Activated naive CD4-positive, alpha-beta T cell treated with anti-CD3 and anti-CD28 coated beads, Interleukin-2, amount 10 ng/mL, durations not matched to agents 7 days and 5 days (primary cell): ENCODE measurements around the gene DTWD2.

Source experiments
- CTCF ChIA-PET: fragments of 350-600 bp; sonication (Branson Sonifier 250); formaldehyde crosslinking; loops from one replicate; lab custom pipeline; 2021; ENCODE audit warnings: antibody characterized with exemption; lab: Charles Lee
- DNase-seq: peaks from one replicate; pipeline ENCODE4 v3.0.0-alpha.2; 2020
- H3K27ac Mint-ChIP-seq: one replicate; pipeline ENCODE4 v1.8.0; 2021; ENCODE audit warnings: mild to moderate bottlenecking, moderate library complexity, mixed read lengths
- H3K27me3 Mint-ChIP-seq: one replicate; pipeline ENCODE4 v1.8.0; 2021; ENCODE audit warnings: mild to moderate bottlenecking, mixed read lengths
- H3K36me3 Mint-ChIP-seq: one replicate; pipeline ENCODE4 v1.8.0; 2021; ENCODE audit warnings: mixed read lengths
- H3K4me1 Mint-ChIP-seq: one replicate; pipeline ENCODE4 v1.8.0; 2021; ENCODE audit warnings: mixed read lengths
- H3K4me3 Mint-ChIP-seq: one replicate; pipeline ENCODE4 v1.8.0; 2021; ENCODE audit warnings: mild to moderate bottlenecking, moderate library complexity, mixed read lengths
- H3K9me3 Mint-ChIP-seq: one replicate; pipeline ENCODE4 v1.8.0; 2021; ENCODE audit warnings: mixed read lengths

DTWD2 gene

GRCh38 chr5:118987988-118988865 is at the start of gene DTWD2:
TSS of gene DTWD2 (minus strand) at chr5:118988547. CDS start at chr5:118988511, 36 bp downstream.
- Mint-ChIP-seq H3K4me3 (peak within 1 kb of the TSS; percentile 70), H3K36me3 (peaks cover 2% of the 10 kb centered on the region), H3K9me3 (peaks cover 7% of the 10 kb centered on the region), H3K27me3 (no peaks in the 10 kb centered on the region), H3K4me1 (peaks cover 16% of the 10 kb centered on the region), H3K27ac (peak within 1 kb of the TSS; percentile 76)
- CTCF ChIA-PET: interaction anchor here (0.7 to 3.7 kb wide), 37 partner anchors 8 to 578 kb away, joined by 3 to 83 read pairs (median 4); partner anchors contain the start of gene HSD17B4
- peak; percentile 93 for DNase-seq

DNA sequence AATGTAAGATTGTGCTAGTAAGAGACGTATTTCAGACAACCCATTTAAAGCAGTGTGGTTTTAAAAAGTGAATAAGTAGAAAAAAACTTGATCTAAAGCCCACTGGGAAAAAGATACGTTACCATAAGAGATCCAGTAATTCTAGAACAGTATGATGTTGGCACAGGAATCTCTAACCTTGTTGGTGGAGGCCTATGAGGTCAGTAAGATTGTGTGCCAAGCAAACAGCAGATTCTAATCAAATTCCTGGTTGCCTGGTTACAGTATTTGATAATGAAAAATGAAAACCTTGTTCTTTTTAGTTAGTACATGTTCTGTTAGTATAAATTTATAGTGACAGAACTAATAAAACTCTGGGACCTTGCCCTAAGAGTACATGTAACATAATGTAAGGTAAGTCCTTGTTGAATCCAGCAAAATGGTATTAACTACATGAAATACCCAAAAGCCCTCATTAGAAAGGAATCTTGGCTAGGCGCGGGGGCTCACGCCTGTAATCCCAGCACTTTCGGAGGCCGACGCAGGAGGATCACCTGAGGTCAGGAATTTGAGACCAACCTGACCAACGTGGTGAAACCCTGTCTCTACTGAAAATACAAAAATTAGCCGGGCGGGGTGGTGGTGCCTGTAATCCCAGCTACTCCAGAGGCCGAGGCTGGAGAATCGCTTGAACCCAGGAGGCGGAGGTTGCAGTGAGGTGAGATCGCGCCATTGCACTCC is 49.3 kb upstream of the DTWD2 start:
- no peak for DNase-seq
- Mint-ChIP-seq H3K9me3 (no peaks in the 10 kb centered on the region), H3K27me3 (no peaks in the 10 kb centered on the region), H3K4me1 (peaks cover 5% of the 10 kb centered on the region), H3K4me3 (no peak overlapping the region), H3K27ac (no peak overlapping the region), H3K36me3 (no peaks in the 10 kb centered on the region)
- CTCF ChIA-PET: no interaction called here

GRCh38 chr5:119036101-119036762 is 47.9 kb upstream of the DTWD2 start:
- Mint-ChIP-seq H3K27me3 (no peaks in the 10 kb centered on the region), H3K4me3 (no peak overlapping the region), H3K9me3 (peaks cover 2% of the 10 kb centered on the region), H3K36me3 (peaks cover 5% of the 10 kb centered on the region), H3K4me1 (peaks cover 19% of the 10 kb centered on the region), H3K27ac (no peak overlapping the region)
- DNase-seq: no peak
- CTCF ChIA-PET: interaction anchor here (1.0 kb wide), 1 partner anchor 212 kb away, joined by 4 read pairs; no protein-coding TSS in a partner anchor

DNA sequence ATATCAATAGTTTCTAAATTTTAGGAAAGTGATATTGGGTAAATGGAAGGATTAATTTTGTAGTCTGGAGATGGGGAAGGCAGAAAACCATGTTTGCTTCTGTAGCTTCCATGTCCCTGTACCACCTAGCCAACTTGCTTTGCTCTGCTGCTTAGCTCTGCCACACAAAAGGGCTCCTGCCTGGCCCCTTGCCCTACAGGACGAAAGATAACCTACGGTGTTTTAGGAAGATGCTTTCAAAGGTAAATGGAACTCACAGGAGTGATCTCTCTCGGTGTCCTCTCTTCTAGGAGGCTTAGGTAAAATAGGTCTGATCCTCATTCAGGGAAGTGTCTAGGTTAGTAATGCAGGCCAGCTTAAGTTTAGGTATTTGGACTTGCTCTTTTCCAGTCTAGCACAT is 44.8 kb upstream of the DTWD2 start:
- Mint-ChIP-seq H3K4me3 (no peak overlapping the region), H3K27me3 (no peaks in the 10 kb centered on the region), H3K9me3 (peaks cover 2% of the 10 kb centered on the region), H3K27ac (no peak overlapping the region), H3K36me3 (peaks cover 7% of the 10 kb centered on the region), H3K4me1 (peaks cover 25% of the 10 kb centered on the region)
- CTCF ChIA-PET: interaction anchor here (1.0 to 1.4 kb wide), 3 partner anchors 11 to 44 kb away, joined by 3 to 4 read pairs (median 3); partner anchors contain the start of gene DTWD2
- no peak for DNase-seq

DNA sequence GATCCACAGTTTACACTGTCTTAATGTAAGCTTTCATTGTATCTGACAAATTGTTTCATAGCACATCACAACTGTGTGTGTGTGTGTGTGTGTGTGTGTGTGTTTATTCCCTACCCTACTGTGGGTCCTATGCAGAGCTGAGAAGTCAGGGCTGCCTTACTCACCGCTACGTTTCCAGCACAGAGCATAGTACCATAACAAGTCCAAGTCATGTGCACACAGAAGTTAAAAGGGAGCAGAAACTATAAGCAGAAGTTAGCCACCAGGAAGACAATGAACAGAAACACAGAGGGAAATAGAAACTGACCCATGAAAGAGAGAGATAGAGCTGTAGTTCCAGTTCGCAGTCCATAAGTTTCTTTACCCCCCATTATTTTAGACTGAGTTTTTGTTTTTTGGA is 44.3 kb upstream of the DTWD2 start:
- Mint-ChIP-seq H3K4me3 (no peak overlapping the region), H3K9me3 (peaks cover 2% of the 10 kb centered on the region)
- CTCF ChIA-PET: interaction anchor here (1.0 to 1.4 kb wide), 3 partner anchors 11 to 44 kb away, joined by 3 to 4 read pairs (median 3); partner anchors contain the start of gene DTWD2

GRCh38 chr5:119031905-119032304 is 43.6 kb upstream of the DTWD2 start:
- no peak for DNase-seq
- no peaks in the 10 kb centered on the region for H3K27me3 Mint-ChIP-seq
- peaks cover 25% of the 10 kb centered on the region for H3K4me1 Mint-ChIP-seq
- peak overlapping the region; percentile 85 for H3K27ac Mint-ChIP-seq
- CTCF ChIA-PET: interaction anchor here (1.0 to 1.4 kb wide), 3 partner anchors 10 to 43 kb away, joined by 3 to 4 read pairs (median 3); partner anchors contain the start of gene DTWD2
- H3K36me3 Mint-ChIP-seq: peaks cover 7% of the 10 kb centered on the region
- H3K4me3 Mint-ChIP-seq: peak overlapping the region; percentile 7
- peaks cover 2% of the 10 kb centered on the region for H3K9me3 Mint-ChIP-seq

More for the DNA sequence above, 44.3 kb upstream of the DTWD2 start:
- no peak for DNase-seq
- peaks cover 7% of the 10 kb centered on the region for H3K36me3 Mint-ChIP-seq
- H3K4me1 Mint-ChIP-seq: peaks cover 25% of the 10 kb centered on the region
- H3K27me3 Mint-ChIP-seq: no peaks in the 10 kb centered on the region
- no peak overlapping the region for H3K27ac Mint-ChIP-seq

- H3K4me1 Mint-ChIP-seq: peaks cover 25% of the 10 kb centered on the region
- CTCF ChIA-PET: no interaction called here
- H3K27ac Mint-ChIP-seq: peak overlapping the region; percentile 85
- H3K27me3 Mint-ChIP-seq: no peaks in the 10 kb centered on the region
- no peak for DNase-seq
- H3K9me3 Mint-ChIP-seq: peaks cover 2% of the 10 kb centered on the region
- peaks cover 8% of the 10 kb centered on the region for H3K36me3 Mint-ChIP-seq
- H3K4me3 Mint-ChIP-seq: peak overlapping the region; percentile 7
Observed at GRCh38 chr5:119031011-119031886, 42.9 kb upstream of the DTWD2 start.

DNA sequence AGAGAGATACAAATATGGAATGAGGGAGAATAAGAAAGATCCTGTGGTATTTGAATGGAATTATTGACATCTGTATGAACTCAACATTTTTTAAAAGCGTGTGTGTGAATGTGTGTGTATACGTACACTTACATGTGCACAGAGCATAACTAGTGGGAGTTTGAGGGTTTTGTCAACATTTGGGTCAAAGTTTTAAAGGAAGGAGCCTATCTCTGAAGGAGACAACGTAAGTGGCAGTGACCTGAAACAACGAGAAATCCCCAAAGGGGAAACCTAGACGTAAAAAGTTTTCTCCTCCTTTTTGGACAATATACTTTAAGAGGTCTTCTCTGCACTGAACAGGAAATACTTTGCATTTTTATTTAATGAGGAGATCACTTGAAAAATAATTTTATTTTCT is 40.2 kb upstream of the DTWD2 start:
- Mint-ChIP-seq H3K36me3 (peaks cover 8% of the 10 kb centered on the region), H3K9me3 (peaks cover 7% of the 10 kb centered on the region), H3K27me3 (no peaks in the 10 kb centered on the region), H3K27ac (no peak overlapping the region), H3K4me3 (no peak overlapping the region), H3K4me1 (peaks cover 25% of the 10 kb centered on the region)
- DNase-seq: no peak
- CTCF ChIA-PET: no interaction called here

DNA sequence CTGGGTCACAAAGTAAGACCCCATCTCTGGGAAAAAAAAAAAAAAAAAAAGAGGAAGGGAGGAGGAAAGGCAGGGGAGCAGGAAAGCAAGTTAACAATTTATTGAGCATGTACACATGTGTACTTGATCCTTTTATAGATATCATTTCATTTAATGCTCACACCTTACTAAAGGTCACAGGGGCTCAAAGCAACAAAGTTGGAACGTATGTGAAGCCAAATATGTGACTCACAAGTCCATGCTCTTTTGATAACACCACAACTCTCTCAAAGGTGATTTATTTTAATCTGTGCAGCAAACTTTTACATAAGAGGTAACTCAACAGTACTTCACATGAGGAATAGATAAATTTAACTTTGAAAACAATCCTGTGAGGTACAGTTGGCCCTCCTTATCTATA is 34.4 kb upstream of the DTWD2 start:
- Mint-ChIP-seq H3K9me3 (peaks cover 4% of the 10 kb centered on the region), H3K4me3 (no peak overlapping the region), H3K27me3 (no peaks in the 10 kb centered on the region), H3K27ac (no peak overlapping the region), H3K4me1 (no peaks in the 10 kb centered on the region), H3K36me3 (peaks cover 1% of the 10 kb centered on the region)
- no peak for DNase-seq
- CTCF ChIA-PET: interaction anchor here (1.5 to 4.6 kb wide), 2 partner anchors 35 to 388 kb away, joined by 4 to 56 read pairs; partner anchors contain the start of gene DTWD2

- no peak for DNase-seq
- Mint-ChIP-seq H3K9me3 (peaks cover 4% of the 10 kb centered on the region), H3K4me3 (no peak overlapping the region), H3K27ac (no peak overlapping the region), H3K4me1 (no peaks in the 10 kb centered on the region), H3K36me3 (peaks cover 1% of the 10 kb centered on the region), H3K27me3 (no peaks in the 10 kb centered on the region)
- CTCF ChIA-PET: interaction anchor here (0.7 to 4.6 kb wide), 13 partner anchors 8 to 413 kb away, joined by 3 to 56 read pairs (median 4); partner anchors contain the start of genes DMXL1 and DTWD2
Observed at GRCh38 chr5:119022017-119022745, 33.8 kb upstream of the DTWD2 start.

DNA sequence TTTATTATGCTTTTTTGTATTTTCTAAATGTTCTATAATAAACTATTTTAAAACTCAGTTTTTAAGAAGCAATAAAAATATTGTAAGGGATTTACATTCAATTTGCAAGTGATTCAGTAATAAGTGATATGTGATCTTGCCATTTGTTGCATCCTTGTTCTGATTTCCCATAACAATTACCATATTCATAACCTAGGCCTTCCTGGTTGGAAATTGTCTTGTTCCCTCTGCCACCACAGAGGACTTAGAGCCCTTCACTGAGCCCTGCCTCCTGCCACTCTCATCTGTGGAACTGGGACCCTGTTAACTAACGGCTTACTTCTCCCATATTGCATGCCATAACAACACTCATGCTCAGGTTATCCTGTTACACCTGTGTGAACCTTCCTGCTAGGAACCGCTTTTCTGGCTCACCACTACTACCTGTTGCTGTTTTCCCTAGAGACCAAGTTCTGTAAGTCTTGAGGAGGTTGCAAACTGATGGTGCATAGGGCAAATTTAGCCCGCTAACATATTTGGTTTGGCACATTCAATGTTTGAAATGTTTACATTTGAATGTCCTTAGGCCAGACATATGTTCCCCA is 32.9 kb upstream of the DTWD2 start:
- H3K27me3 Mint-ChIP-seq: no peaks in the 10 kb centered on the region
- H3K36me3 Mint-ChIP-seq: no peaks in the 10 kb centered on the region
- H3K27ac Mint-ChIP-seq: no peak overlapping the region
- H3K9me3 Mint-ChIP-seq: peaks cover 4% of the 10 kb centered on the region
- CTCF ChIA-PET: interaction anchor here (0.7 to 4.6 kb wide), 13 partner anchors 9 to 414 kb away, joined by 3 to 56 read pairs (median 4); partner anchors contain the start of genes DMXL1 and DTWD2
- no peak overlapping the region for H3K4me3 Mint-ChIP-seq
- no peaks in the 10 kb centered on the region for H3K4me1 Mint-ChIP-seq
- no peak for DNase-seq

- H3K27ac Mint-ChIP-seq: no peak overlapping the region
- no peak overlapping the region for H3K4me3 Mint-ChIP-seq
- CTCF ChIA-PET: interaction anchor here (0.6 to 4.6 kb wide), 4 partner anchors 53 to 415 kb away, joined by 3 to 56 read pairs (median 5); no protein-coding TSS in a partner anchor
- no peaks in the 10 kb centered on the region for H3K36me3 Mint-ChIP-seq
- DNase-seq: no peak
- H3K9me3 Mint-ChIP-seq: peaks cover 2% of the 10 kb centered on the region
- no peaks in the 10 kb centered on the region for H3K4me1 Mint-ChIP-seq
- H3K27me3 Mint-ChIP-seq: no peaks in the 10 kb centered on the region
Observed at GRCh38 chr5:119019949-119020348, 31.6 kb upstream of the DTWD2 start.
